ENCODE measurements around the gene PTPRE.

Gene PTPRE

DNA sequence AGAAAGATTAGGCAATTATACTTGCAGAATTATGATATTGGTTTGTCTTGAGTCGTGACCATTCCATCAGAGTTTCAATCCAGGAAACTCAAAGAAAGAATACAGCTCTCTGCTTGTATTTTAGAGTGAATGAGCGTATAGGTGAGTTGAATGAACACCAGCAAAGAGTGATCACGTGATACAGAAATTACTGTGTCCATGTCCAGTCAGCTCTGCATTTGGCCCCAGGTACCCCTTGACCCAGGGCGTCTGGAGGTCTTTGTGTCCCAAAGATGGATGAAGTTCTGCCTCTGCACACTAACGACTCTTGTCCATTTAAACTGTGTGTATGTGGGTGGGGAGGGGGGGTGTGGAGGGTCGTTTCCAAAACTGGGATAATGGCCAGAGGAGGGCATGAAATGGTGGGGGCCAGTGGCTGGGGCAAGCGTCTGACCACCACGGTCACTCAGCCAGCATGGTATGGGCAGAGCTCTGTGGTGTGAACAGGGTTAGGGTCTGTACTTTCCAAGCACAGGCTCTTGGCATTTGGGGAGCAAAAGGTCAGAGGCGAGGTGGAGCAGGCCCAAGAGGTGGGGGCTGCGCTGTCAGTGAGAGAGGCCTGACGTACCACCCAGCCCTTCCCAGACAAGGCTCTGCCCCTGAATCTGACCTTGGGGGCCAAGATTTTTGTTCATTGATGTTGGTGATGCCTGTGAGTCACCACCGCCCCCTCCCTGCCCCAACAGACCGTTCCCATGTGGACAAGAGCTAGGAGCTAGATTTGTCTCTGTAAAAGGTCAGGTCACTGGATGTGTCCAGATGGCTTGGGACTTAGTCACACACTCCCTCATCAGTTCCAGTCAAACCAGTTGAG, 1.4 kb downstream of the PTPRE start:
- DNase-seq, result no peak

DNA sequence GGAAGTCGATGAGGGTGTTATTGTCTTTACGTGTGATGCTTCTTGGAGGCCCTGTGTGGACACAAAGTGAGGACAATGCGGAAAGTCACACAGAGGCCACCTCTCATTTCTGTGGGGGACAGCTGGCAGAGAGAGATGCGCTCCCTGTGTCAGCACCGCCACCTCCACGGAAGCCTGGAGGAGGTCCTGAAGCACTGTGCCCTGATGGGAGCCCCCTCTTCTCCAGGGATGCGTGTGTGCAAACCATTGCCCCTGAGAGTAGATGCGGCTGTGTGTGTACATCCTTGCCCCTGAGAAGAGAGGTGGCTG, 2.0 kb downstream of the PTPRE start:
- DNase-seq, result no peak

DNA sequence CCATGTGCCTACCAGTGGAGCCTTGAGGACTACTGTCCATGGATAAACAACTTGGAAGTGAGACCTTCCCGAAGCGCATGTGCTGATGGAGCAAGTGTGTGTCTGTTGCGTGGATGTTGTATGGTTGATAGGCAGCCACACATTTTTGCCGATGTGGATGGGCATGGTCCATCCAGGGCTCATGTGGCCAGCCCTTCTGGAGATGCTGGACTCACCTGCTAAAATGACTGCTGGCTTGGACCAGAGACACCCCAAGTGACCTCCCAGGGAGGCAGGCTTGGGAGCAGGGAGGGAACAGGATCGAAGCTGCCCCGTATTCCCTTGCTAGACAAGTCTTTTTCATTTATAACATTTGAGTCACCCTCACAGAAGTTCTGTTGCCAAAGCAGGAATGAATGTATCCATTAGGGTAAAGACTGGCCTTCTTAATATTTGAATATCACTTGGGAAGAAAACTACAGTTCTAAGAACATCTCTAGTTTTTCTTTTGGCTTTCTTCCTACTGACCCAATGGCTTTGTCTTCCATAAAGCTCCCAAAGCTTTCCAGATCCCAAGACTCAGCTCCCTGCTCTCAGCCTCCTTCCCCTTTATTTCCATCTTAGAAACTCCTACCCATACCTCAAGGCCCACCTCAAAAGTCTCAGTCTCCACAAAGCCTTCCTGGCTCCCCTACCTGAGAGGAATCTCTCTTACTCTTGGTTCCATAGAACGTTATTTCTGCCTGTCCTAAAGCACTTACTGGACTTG, 3.0 kb downstream of the PTPRE start:
- no peak for DNase-seq

DNA sequence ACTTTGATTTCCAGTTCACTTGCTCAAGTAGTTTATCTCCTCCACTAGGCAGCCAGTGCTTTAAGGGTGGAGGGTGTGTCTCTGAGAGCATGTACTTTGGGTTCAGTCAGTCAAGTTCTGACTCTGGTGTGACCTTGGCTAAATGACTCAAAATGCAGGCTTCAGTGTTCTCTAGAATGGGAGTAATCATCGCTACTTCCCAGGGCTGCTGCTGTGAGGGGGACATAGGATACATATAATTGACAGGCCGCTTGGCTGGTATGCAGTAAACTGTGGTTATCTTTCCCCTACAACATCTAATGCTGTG, 3.5 kb downstream of the PTPRE start:
- no peak for DNase-seq

DNA sequence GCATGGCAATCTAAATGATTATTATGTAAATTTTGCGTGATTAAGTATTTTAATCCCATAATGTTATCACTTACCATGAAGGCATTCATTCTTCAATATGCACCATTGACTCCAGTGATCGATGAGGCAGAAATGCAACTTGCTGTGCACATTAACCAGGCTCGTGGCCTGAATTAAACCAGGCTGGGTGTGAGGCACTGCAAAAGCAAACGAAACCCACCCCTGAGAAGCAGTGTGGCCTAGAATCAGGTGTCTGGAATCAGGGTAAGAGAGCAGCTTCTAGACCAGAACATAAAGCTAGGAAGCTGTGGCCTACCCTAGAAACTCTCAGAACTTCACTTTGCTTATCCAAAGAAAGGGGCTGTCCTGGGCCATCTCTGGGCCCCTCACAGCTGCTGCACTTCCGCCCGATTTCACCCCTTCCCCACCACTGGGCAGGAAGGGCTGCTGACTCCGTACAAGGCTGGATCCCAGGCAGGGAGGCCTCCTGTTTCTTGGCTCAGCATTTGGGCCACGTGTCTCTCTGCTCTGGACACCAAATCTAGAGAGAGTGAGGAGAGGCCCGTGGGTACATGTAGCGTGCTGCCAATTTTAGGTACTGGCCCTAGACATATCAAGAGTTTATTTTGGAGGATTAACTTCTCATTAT, 4.4 kb downstream of the PTPRE start:
- DNase-seq, result no peak

DNA sequence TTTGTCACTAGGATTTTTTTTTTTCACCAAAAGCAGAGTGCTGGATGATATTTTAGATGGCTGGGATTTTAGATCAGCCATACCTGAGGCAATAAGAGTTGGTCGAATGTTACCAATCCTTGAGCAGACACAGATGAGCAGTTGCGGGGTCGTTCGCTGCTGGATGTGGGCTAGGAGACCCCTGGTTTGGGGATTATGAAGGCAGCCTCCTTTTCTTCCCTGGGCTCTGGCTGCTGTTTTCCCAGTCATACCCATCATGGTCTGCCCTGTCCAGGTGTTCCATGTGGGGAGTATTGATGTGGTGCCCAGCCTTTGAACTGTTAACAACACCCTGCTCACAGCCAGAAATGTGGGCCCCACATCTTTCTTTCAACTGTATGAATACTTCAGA, 5.0 kb downstream of the PTPRE start:
- no peak for DNase-seq

DNA sequence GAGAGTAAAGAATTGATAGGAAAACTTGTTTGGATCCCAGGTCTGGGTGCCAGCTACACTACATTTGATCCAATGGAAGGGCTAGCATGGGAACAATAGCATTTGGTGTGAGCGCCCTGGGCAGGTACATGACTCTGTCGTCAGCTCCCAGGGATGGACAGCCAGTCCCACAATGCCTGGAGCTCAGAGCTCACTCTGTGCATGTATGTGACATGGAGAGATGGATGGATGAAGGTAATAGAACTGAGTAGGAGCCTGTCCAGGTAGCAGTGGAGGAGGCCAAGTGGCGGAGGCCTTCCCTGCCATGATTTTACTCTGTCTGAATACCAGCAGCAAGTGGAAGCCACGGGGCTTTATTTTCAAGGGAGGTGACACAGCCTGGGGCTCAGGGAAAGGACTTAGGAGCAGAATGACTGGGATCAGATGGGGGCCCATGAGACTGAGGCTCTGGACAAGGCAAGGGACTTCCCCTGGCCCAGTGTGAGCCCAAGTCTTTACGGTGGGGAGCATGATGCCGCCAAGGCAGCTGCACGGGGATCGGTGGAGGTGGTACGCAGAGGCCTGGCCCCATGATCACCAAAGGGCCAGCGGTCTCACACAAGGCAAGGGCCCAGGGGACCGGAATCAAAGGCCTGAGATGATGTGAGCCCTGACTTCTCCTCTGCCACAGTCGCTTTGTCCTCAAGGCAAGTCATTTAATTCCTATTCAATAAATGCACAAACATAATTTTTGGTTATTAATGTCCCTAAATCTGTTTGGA, 5.9 kb downstream of the PTPRE start:
- DNase-seq, result no peak

DNA sequence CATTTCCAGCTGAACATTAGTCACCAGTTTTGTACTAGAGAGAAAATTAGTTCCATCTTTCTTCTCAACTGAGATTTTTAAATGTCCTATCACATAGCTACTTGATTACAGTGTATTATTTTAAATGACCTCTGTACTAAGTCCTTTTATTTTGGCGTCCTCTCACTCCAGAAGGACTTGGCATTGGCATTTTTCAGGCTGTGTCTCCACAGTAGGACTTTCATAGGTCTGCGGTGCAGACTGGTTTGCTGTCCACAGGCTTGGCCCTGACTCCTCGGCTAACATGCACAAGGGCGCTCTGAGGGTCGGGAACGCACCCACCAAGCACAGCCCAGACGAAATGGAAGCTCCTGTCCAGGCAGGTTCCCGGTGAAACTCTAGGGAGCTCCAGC, 6.5 kb downstream of the PTPRE start:
- no peak for DNase-seq

DNA sequence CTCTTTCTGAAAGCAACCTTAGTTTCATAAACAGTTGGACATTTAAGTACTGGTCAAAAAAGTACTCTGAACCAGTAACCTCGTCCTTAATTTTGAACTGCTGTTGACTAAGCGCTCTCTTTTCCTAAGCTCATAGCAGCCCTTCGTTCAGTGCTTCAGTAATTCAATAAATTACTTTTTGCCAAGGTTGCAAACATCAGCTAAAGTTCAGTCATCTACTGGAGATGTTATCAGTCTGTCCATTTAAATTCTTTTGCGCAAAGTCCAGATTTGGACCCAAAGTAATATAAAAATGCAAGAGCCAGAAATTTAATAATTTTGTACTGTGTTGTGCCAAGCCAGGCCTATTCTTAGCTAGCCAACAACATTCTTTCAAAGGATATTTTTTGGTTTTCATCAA, 8.4 kb downstream of the PTPRE start:
- DNase-seq, result no peak

DNA sequence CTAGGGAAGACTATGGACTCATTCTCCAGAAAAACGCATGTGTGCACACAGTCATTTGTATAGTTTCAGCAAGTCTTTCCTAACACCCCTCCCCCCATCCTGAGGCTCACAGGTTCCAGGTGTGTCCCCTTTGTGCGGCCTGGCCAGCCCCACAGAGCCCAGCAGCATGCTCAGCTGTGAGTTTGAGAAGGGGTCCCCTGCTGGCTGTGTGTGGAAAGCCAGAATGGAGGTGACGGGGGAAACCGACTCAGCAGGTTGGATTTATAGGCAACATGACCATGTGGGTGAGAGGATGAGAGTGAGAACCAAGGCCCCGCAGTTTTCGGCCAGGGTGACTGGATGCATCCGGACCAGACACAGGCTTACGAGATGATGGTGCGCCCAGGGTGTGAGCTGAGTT, 9.9 kb downstream of the PTPRE start:
- DNase-seq, result no peak

DNA sequence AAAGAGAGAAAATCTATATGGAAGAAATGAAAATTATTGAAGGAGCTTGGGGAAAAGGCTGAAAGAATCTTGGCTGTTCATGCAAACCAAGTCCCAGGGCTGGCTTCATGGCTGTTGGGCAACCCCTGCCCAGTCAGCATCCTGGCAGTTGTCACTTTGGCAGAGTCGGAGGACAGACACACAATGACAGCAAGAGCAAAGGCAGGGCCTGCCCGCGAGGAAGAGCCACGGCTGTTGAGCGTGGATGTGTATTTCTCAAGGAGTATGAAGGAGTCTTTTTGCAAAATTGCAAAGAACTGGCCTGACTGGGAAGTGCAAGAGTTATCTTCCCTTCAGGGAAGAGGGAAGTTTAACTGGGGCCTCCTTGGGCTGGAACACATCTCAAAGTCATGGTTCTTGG, 11.7 kb downstream of the PTPRE start:
- no peak for DNase-seq

DNA sequence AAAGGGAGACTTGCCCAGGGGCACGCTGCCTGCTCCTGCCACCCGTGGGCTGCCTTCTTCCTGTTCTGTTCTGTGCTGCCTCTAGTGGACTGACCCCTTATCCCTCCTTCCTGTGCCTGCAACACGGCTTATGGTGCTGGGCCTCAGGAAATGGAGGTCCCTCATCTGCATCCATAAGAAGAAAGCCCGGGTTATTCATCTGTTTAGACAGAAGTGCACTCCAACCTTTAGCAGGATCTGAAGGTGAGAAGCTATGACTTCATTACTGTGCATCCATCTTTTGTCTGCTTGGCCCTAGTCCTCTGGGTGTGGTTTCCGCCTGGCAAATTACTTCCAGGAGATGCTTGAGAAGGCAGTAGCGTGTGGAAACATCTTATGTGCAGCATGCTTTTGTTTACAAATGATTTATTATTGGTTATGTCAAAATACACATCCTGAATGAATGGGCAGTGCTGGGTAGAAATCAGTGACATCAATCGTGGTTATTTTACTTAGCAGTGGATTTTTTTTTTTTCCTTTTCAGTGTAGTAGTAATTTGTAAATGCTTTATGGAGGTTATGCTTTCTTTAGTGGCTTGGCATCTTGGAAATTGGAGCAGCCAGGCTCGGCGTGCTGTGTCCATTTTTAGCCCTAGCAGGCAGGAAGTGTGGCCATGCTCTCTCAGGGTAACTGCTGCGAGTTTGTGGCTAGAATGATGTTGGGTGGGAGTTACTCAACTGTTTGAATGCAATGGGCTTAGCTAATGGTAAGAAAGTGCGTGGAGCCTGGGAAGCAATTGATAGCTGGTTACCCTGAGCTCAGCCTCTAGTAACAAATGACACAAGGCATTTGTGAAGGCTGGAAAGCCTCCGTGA, 12.7 kb downstream of the PTPRE start:
- no peak for DNase-seq

DNA sequence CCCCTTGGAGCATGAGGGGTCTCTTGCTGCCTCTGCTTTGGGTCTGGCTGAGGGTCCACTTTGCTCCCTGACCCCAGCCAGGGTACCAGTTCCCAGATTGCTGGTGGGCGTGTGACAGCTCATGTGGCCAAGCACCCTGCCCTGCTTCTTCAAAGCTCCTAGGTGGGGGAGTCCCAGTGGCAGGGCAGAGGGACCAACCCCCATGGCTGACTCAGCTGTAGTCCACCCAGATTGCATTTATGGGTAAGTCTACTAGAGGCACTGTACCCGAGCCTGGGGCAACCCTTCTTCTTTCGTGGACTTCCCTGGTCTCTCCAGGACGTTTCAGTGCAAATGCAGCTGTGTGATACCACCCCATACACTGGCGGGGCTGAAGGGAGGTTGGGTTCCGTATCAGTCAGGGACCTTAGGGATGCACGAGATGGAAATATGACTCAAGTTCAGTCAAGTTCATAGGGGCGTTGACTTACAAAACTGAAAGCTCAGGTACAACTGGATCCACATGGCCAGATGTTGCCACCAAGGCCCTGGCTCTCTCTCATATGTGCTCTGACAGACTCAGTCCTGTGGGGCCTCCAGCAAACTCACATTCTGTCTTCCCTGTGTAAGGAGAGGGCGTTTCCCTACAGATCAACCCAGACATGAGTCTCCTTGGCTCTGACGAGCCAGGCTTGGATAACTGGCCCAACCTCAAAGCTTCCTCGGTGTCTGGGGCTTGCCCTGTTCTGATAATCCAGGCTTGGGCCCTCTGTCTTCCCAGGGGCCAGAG, 13.6 kb downstream of the PTPRE start:
- DNase-seq, result no peak

DNA sequence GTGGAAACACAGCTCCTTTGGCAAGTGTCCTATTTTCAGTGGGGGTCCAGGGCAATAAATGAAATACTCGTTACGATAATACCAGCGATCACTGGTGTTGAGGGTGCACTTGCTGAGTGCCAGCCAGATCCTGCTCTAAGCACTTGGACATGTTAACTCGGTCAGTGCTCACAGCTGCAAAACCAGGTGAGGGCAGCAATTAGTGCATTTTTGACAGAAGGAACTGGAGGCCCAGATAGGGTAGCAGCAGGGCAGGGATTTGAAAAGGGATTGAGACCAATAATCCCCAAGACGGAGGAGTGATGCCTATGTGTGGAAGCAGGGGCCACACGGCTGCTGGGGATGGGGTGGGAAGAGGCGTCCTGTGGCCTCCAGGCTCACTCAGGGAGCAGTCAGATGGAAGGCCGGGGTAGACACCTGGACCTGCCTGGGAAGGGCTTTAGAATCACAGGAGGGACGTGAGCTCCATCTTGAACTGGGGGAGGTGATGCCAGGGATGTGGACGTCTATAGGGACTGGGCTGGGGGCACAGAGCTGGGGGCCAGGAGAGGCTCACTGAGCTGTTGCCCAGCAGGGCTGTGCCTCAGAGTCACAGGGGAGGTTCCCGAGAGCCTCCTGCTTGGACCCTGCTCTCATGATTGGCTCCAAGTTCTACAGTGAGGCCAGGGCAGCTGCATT, 14.3 kb downstream of the PTPRE start:
- no peak for DNase-seq

DNA sequence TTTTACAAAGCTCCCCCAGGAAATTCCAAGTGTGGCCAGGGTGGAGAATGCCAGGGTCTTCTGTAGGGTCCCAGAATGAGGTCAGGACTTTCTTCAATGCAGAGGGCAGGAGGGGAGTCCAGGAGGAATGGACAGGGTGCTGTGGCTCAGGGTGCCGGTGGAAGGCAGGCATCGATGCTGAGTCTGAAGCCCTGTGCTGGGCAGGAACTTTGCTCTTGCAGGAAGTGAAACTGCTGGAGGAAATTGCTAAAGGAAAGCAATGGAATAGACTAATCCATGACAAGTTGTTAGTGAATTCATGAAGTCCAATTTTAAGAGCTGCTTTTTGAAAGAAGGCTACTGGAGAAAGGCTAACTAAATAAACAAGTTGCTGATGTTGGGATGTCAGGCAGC, 14.8 kb downstream of the PTPRE start:
- DNase-seq, result no peak

DNA sequence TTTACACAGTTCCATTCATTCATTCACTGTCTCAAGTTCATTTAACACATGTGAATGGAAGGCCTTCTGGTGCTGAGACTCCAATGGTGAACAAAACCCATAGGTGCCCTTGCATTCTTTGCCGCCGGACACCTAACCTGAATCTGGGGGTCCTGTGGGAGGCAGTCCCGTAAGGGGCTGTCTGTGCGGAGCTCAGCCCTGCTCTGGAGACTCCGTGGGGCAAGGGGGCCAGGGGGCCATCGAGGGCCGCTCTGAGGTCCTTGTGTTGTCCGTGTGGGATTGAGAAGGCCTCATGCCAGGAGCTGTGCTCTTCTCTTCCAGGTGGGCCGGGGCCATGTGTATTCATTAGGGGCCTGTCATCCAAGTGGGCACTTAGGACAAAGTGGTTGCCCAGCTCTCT, 15.3 kb downstream of the PTPRE start:
- DNase-seq, result no peak

DNA sequence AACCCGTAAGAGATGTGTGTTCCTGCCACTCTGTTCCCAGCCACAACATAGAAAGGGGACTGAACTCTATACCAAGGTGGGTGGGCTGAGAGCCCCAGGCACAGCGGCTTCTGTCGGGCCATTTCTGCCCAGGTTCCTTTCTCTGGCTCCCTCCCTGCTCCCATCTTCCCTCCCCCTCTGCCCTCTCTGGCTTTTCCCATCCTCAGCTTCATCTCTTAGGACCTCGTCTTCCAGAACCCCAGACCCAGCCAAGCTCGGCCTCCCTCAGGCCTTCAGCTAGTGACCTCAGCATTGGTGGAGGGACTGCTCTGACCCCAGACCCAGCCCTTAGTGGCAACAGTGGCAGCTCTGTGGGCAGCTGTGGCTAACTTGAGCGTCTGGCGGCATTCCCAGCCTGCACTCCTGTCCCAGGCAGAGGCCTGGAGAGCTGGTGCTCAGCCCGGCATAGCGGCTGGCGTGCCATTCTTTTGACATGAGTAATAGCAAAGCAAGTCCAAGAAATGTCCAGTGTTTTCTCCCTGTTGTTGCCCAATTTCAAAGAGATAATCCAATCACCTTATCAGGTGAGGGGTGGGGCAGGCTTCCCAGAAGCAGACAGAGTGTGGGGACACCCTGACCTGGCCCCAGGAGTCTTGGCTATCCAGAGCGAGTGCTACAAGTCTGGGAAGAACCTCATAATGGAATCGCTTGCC, 15.9 kb downstream of the PTPRE start:
- no peak for DNase-seq

DNA sequence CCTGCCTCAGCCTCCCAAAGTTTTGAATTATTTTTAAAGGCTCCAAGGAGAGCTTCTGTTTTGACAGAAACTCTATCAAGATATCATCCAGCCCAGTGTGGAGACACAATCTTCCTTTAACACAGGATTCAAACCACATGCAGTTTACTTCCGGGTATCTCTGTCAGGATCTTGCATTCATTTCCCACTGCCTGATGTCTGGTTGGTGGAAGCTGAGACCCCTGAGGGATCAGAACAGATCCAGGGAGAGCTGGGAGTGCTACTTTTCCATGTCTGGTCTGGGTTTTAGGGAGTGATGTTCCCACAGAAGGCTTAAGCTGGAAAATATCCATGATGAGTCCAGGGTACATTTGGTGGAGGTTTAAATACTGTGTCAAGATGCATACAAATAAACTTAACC, 16.7 kb downstream of the PTPRE start:
- no peak for DNase-seq

DNA sequence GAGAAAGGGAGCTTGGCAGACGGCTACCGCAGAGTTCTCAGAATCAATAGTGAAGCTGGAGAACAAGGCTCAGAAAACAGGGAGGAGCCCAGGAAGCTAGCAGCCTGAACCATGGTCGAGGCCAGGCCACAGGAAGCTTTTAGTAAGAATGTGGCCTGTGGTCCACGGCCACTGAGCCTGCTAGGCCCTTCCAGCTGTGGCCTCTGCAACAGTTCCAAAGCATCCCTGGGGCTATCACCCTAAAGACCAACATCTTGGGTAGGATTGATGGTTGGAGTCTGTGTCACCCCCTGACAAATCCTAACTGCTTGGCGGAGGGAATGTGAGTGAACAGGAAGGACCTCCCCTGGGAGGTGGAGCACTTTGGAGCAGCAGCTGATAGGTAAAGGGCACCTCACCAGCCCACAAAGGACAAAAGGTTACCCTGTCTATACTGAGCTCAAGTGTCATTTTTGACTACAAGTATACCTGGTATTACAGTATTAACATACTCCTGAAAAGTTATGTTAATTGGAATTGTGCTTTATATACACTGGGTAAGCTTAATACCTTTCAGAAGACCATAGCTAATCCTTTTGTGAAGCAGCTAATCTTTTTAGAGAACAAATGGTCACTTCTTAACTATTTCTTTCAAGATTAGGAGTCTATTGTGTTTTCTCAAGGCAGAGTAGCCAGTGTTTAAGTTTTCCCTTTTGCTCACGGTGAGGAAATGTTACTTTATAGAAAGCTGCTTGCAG, 18.7 kb downstream of the PTPRE start:
- no peak for DNase-seq

Measured in right kidney (tissue), 1 donor.